Kidney (tissue), 14 donors: ENCODE measurements around the gene PKIG. TPM values are rescaled to one million over a fixed set of nuclear protein-coding genes. Genes with fewer than 3 reads are reported as not detected.

Experiments used
- DNase-seq, 5 donors: peaks; one replicate each; pipeline ENCODE4 v3.0.0-alpha.2; 2013 to 2020
- FAIRE-seq: peaks from 2 replicates; lab custom pipeline; 2012; peaks lifted over from hg19 to GRCh38; lab: Jason Lieb, UNC
- H3K27ac ChIP-seq, 2 donors: one replicate each; pipeline ENCODE4 v1.7.0; 2013; ENCODE audit warnings: low read depth in 2 of 2, low read length in 2 of 2, inconsistent platforms in 1 of 2
- H3K27me3 ChIP-seq: one replicate; pipeline ENCODE4 v1.7.1; 2013; ENCODE audit warnings: low read length, inconsistent platforms; ENCODE audit not compliant: control insufficient read depth, insufficient read depth
- H3K36me3 ChIP-seq, 3 donors: one replicate each; pipeline versions ENCODE4 v1.7.0 to v1.7.1; 2013; ENCODE audit warnings: low read length in 3 of 3, control low read depth in 1 of 3, inconsistent platforms in 1 of 3; ENCODE audit not compliant: insufficient read depth in 3 of 3, control insufficient read depth in 2 of 3
- H3K4me1 ChIP-seq, 3 donors: one replicate each; pipeline versions ENCODE4 v1.7.0 to v1.7.1; 2013; ENCODE audit warnings: low read length in 3 of 3, inconsistent platforms in 1 of 3, low read depth in 1 of 3; ENCODE audit not compliant: control insufficient read depth in 2 of 3, insufficient read depth in 2 of 3
- H3K4me3 ChIP-seq, 3 donors: one replicate each; pipeline versions ENCODE4 v1.7.0 to v1.8.1; 2013; ENCODE audit warnings: low read length in 3 of 3, control low read depth in 1 of 3, inconsistent platforms in 1 of 3
- H3K9ac ChIP-seq, 3 donors: one replicate each; pipeline versions ENCODE4 v1.7.0 to v1.7.1; 2013; ENCODE audit warnings: low read length in 3 of 3, control low read depth in 1 of 3, inconsistent platforms in 1 of 3
- H3K9me3 ChIP-seq, 3 donors: one replicate each; pipeline versions ENCODE4 v1.7.0 to v1.7.1; 2013; ENCODE audit warnings: low read length in 3 of 3, control low read depth in 1 of 3, inconsistent platforms in 1 of 3; ENCODE audit not compliant: control insufficient read depth in 2 of 3, insufficient read depth in 1 of 3
- CTCF ChIP-seq: IDR thresholded peaks from 3 replicates; pipeline ENCODE4 v1.5.1; 2012; ENCODE audit warnings: mild to moderate bottlenecking, moderate library complexity, borderline replicate concordance; ENCODE audit not compliant: insufficient read depth; ENCODE audit errors: extremely low read depth
- intact Hi-C: fragments of 100-400 bp; cut with DNase I; formaldehyde crosslinking; loops from one replicate; pipeline ENCODE4 v1.11.1; 2022
- polyA plus RNA-seq: library from polyadenylated mRNA; stranded (reverse); fragments of 350-450 nt; fragmentation: Illumina TruSeq; extraction: RNeasy Lipid Tissue Mini Kit (QIAGEN cat#74804); gene quantifications from one replicate; pipeline ENCODE4 v1.2.3, GENCODE V29; 2014; ENCODE audit warnings: low read depth, low replicate concordance; ENCODE audit not compliant: insufficient read depth
- total RNA-seq: library from RNA; stranded (reverse); fragmentation: NEBNext Ultra II Directional; extraction: Animal tissue kit (Norgen Biotek cat#: 25700); gene quantifications from one replicate; pipeline ENCODE4 v1.2.1, GENCODE V29; 2021
- donor health status: control.
- donor health status: control.
- donor health status: control.
- donor health status: control.
- donor health status: control.
- donor health status: DM: yes; HTN: yes; CAD: no.
- donor health status: Normal renal cell carcinoma (clear cell type).

Gene PKIG
- total and polyA plus RNA-seq, 2 donors from 2014 or later, result 71.1 to 150 TPM

DNA sequence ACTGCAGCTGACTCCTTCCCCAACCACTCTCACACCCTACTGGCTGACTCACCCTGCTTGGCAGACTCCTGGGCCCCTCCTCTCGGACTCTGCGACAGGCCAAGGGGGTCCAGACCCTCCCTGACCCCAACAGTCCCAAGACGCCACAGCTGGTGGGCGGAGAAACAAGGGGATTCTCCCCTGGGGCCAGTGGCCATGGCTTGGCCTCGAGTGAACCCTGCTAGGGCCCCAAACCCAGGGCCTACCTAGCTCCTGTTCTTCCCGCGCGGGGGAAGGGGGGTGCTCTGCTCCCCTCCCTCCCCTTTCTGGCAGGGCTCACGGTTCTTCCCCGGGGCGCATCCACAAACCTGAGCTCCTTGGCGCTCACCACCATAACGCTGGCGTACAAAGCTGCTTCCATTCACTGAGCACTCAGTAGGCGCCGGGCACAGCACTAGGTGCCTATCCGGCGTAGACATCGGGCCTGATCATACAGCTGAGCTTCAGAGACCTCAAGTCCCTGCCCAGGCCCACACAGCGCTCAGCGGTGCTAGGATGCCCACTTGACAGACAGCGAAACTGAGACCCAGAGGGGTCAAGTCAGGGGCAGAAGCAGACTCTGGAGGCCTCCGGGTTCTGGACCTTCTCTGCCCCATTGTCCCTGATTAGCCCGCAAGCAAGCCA is 68.5 kb downstream of the PKIG start:
- H3K4me3 ChIP-seq, result peak overlapping the region; percentile 22 to 49 (median 23)
- H3K9me3 ChIP-seq, result no peaks in the 10 kb centered on the region
- intact Hi-C loops, result no loop called here
- TF ChIP-seq CTCF, result no peak
- DNase-seq (peak in 1 of 5 donors; percentile 76), FAIRE-seq (no peak)
- H3K4me1 ChIP-seq, result peaks cover 0 to 18% (median 0%) of the 10 kb centered on the region in 3 donors
- H3K27ac ChIP-seq, result no peak overlapping the region
- H3K9ac ChIP-seq, result peak overlapping the region in 2 of 3 donors; percentile 60 to 67
- H3K27me3 ChIP-seq, result no peaks in the 10 kb centered on the region
- H3K36me3 ChIP-seq, result no peaks in the 10 kb centered on the region

DNA sequence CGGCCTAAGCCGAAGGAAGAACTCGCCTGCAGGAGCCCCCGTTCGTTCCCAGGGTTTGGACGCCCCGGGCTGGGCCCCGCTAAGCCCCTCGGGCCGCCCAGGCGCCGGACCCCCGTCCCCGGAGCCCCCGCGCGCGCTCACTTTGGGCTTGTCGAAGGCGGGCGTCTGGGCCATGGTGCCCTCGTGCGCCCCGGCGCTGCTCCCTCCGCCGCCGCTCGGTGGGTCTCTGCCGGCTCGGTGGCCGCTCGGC is 69.0 kb downstream of the PKIG start:
- Histone ChIP-seq H3K4me1 (peaks cover 0 to 14% (median 0%) of the 10 kb centered on the region in 3 donors), H3K9me3 (no peaks in the 10 kb centered on the region), H3K27me3 (no peaks in the 10 kb centered on the region), H3K9ac (peak overlapping the region in 1 of 3 donors; percentile 67), H3K27ac (no peak overlapping the region), H3K36me3 (no peaks in the 10 kb centered on the region), H3K4me3 (peak overlapping the region; percentile 22 to 49 (median 23))
- TF ChIP-seq CTCF, result no peak
- no peak for DNase-seq
- intact Hi-C loops, result no loop called here
- no peak for FAIRE-seq

- H3K4me3 ChIP-seq, result peak within 1 kb of the TSS; percentile 81 to 85 (median 84)
- intact Hi-C loops, result no loop called here
- no peak for TF ChIP-seq CTCF
- H3K27ac ChIP-seq, result peak within 1 kb of the TSS; percentile 63 to 83
- H3K36me3 ChIP-seq, result no peaks in the 10 kb centered on the region
- peaks cover 0 to 10% (median 0%) of the 10 kb centered on the region in 3 donors for H3K4me1 ChIP-seq
- no peaks in the 10 kb centered on the region for H3K27me3 ChIP-seq
- H3K9ac ChIP-seq, result peak within 1 kb of the TSS; percentile 67 to 77 (median 77)
- FAIRE-seq, result no peak
- DNase-seq, result peak; percentile 58 to 82 (median 69)
- H3K9me3 ChIP-seq, result no peaks in the 10 kb centered on the region
These were observed 69.5 kb downstream of the PKIG start, which contains the start of gene ADA for GRCh38 chr20:44651684-44652423. Gene ADA (minus strand): TSS chr20:44651699. CDS start chr20:44651607, 92 bp downstream.
